Skeletal muscle tissue (tissue), 4 donors: ENCODE measurements around the gene MIP. TPM values are rescaled to one million over a fixed set of nuclear protein-coding genes. Genes with fewer than 3 reads are reported as not detected.
"Not testable (repeated sequence)": the region's sequence is repeated elsewhere in the genome, so short reads cannot be mapped to it uniquely, and the experiment has no call there.

Source experiments
- H3K27ac ChIP-seq: one replicate; pipeline ENCODE4 v1.7.0; 2013; ENCODE audit warnings: mild to moderate bottlenecking, low read depth, low read length, inconsistent platforms
- H3K27me3 ChIP-seq, 3 donors: one replicate each; pipeline ENCODE4 v1.7.0; 2013; ENCODE audit warnings: low read length in 3 of 3; ENCODE audit not compliant: control insufficient read depth in 3 of 3, insufficient read depth in 3 of 3
- H3K36me3 ChIP-seq, 3 donors: one replicate each; pipeline ENCODE4 v1.7.0; 2013; ENCODE audit warnings: low read length in 3 of 3; ENCODE audit not compliant: control insufficient read depth in 3 of 3, insufficient read depth in 3 of 3
- H3K4me1 ChIP-seq, 3 donors: one replicate each; pipeline ENCODE4 v1.7.0; 2013; ENCODE audit warnings: low read length in 3 of 3, mild to moderate bottlenecking in 3 of 3; ENCODE audit not compliant: control insufficient read depth in 3 of 3, insufficient read depth in 3 of 3
- H3K4me3 ChIP-seq, 3 donors: one replicate each; pipeline ENCODE4 v1.7.0; 2013; ENCODE audit warnings: low read length in 3 of 3
- H3K9ac ChIP-seq, 3 donors: one replicate each; pipeline ENCODE4 v1.7.0; 2013; ENCODE audit warnings: low read length in 3 of 3, mild to moderate bottlenecking in 3 of 3, moderate library complexity in 2 of 3, low read depth in 1 of 3
- H3K9me3 ChIP-seq, 3 donors: one replicate each; pipeline ENCODE4 v1.7.0; 2013; ENCODE audit warnings: low read length in 3 of 3; ENCODE audit not compliant: control insufficient read depth in 3 of 3
- total RNA-seq: library from RNA; depleted of rRNA; stranded (reverse); fragments of >200 nt; gene quantifications from one replicate; pipeline ENCODE4 v1.2.3, GENCODE V29; 2014
- donor health status: Osteomylitis.

MIP gene
- total RNA-seq, 1 donor from 2014 or later = not detected

DNA sequence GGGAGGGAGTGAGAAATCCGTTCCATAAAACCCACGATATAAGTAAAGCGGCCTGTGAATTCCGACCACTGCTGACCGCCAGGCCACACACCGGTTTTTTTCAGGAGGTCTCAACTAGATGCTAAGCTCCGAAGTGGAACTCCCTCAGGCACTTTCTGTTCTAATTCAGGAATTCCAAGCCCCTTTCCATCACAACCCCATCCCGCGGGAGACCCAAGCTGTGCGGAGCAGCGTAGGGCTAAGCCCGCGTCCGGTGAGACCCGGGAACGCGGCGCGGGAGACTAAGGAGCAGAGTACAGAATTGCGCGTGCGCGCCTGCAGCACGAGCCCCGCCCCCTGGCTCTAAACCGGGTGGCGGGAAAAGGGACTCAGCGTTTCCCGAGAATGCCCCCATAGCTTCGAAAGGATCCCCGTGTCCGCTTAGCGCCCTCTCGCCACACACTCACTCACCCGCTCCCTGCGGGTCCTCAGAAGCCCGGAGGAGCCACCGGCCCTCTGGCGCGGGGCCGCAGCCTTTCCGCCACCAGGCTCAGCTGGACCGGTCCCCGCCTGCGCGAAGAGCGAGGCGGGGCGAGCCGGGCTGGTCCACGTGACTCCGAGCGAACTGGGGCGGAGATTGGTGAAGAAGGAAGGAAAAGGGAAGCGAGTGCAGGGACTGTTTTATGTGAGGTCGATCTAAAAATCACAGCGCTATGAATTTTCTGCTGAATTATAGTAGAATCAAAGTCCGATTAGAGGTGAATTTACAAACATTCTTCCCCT, 5.4 kb downstream of the MIP start, which contains the start of gene TIMELESS:
Gene TIMELESS, minus strand, starts transcription at position 567 of the 762 bp plus-strand sequence. CDS start 15,256 bp downstream, outside the sequence.
- Histone ChIP-seq H3K9ac (peak within 1 kb of the TSS; percentile 87 to 94 (median 89)), H3K4me1 (peaks cover 2 to 5% (median 3%) of the 10 kb centered on the region in 3 donors), H3K9me3 (no peaks in the 10 kb centered on the region), H3K27ac (peak within 1 kb of the TSS; percentile 84), H3K27me3 (peaks cover 0 to 6% (median 0%) of the 10 kb centered on the region in 3 donors), H3K36me3 (no peaks in the 10 kb centered on the region), H3K4me3 (peak within 1 kb of the TSS; percentile 83 to 93 (median 93))

GRCh38 chr12:56443208-56443607, 11.2 kb downstream of the MIP start:
- H3K27ac ChIP-seq, H3K4me1 ChIP-seq, H3K4me3 ChIP-seq, H3K9me3 ChIP-seq, H3K9ac ChIP-seq, H3K36me3 ChIP-seq, H3K27me3 ChIP-seq: not testable (repeated sequence)

- H3K4me1 ChIP-seq = no peaks in the 10 kb centered on the region
- H3K27ac ChIP-seq = no peak overlapping the region
- H3K36me3 ChIP-seq = no peaks in the 10 kb centered on the region
- H3K9ac ChIP-seq = no peak overlapping the region
- H3K4me3 ChIP-seq = no peak overlapping the region
- no peaks in the 10 kb centered on the region for H3K27me3 ChIP-seq
- no peaks in the 10 kb centered on the region for H3K9me3 ChIP-seq
Measured at GRCh38 chr12:56437430-56438176, 16.9 kb downstream of the MIP start.

- Histone ChIP-seq H3K36me3 (peaks cover 0 to 3% (median 0%) of the 10 kb centered on the region in 3 donors), H3K4me1 (no peaks in the 10 kb centered on the region), H3K4me3 (no peak overlapping the region), H3K27me3 (no peaks in the 10 kb centered on the region), H3K9ac (no peak overlapping the region), H3K9me3 (no peaks in the 10 kb centered on the region), H3K27ac (no peak overlapping the region)
Measured at GRCh38 chr12:56434828-56435227, 19.6 kb downstream of the MIP start.

GRCh38 chr12:56431850-56432249, 22.6 kb downstream of the MIP start:
- Histone ChIP-seq H3K27me3 (no peaks in the 10 kb centered on the region), H3K9me3 (no peaks in the 10 kb centered on the region), H3K36me3 (peaks cover 0 to 10% (median 0%) of the 10 kb centered on the region in 3 donors), H3K4me3 (no peak overlapping the region), H3K27ac (no peak overlapping the region), H3K9ac (no peak overlapping the region), H3K4me1 (no peaks in the 10 kb centered on the region)

- Histone ChIP-seq H3K27ac (no peak overlapping the region), H3K9me3 (no peaks in the 10 kb centered on the region), H3K9ac (no peak overlapping the region), H3K36me3 (peaks cover 0 to 10% (median 0%) of the 10 kb centered on the region in 3 donors), H3K4me1 (no peaks in the 10 kb centered on the region), H3K4me3 (no peak overlapping the region), H3K27me3 (no peaks in the 10 kb centered on the region)
Measured at GRCh38 chr12:56431288-56431687, 23.2 kb downstream of the MIP start.

DNA sequence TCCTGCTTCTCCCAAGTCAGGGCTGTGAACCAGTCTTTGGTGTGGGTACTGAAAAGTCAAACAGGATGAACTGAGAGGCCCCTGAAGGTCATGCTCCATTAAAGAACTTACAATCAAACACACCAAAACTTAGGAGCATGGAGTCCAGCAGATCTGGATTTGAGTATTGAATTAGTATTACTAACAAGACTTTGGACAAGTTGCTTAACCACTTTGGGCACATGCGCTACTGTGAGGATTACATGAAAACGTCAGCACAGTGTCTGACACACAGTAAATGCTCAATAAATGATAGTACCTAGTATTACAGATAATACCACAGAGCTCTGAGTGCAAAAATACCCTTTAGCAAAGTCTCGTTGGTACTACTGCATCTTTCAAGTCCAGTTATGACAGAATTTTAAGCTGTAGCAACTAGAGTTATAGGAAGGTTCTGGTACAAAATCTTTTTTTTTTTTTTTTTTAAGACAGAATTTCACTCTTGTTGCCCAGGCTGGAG, 28.5 kb downstream of the MIP start:
- Histone ChIP-seq H3K27me3 (no peaks in the 10 kb centered on the region), H3K27ac (no peak overlapping the region), H3K36me3 (peaks cover 2 to 24% (median 12%) of the 10 kb centered on the region in 3 donors)

GRCh38 chr12:56425193-56425592, 29.3 kb downstream of the MIP start:
- H3K9ac ChIP-seq = no peak overlapping the region
- H3K27me3 ChIP-seq = no peaks in the 10 kb centered on the region
- no peaks in the 10 kb centered on the region for H3K9me3 ChIP-seq
- no peaks in the 10 kb centered on the region for H3K4me1 ChIP-seq
- no peak overlapping the region for H3K27ac ChIP-seq
- peaks cover 5 to 27% (median 17%) of the 10 kb centered on the region in 3 donors for H3K36me3 ChIP-seq
- H3K4me3 ChIP-seq = no peak overlapping the region

More for the DNA sequence above, 28.5 kb downstream of the MIP start:
- Histone ChIP-seq H3K4me3 (no peak overlapping the region), H3K4me1 (no peaks in the 10 kb centered on the region), H3K9ac (no peak overlapping the region), H3K9me3 (no peaks in the 10 kb centered on the region)

DNA sequence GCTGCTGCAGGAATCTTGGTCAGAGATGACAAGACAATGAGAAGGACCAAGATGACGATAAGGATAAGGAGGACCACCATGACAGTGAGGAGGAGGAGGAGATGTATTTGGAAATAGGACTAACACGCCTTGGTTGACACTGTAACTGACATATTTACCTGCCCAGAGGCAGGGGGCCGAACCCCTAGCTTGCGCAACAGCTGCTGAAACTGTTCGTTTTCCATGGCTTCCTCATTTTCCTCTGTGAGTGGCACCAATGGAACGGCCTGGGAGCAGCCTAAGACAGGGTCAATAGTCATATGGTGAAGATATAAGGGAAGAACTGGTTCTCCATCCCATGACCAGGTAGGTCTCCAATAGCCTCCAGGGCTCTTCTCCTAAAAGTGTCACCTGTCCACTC, 34.0 kb downstream of the MIP start:
- Histone ChIP-seq H3K9ac (no peak overlapping the region), H3K27me3 (no peaks in the 10 kb centered on the region), H3K36me3 (peaks cover 8 to 17% (median 17%) of the 10 kb centered on the region in 3 donors), H3K27ac (no peak overlapping the region), H3K9me3 (no peaks in the 10 kb centered on the region), H3K4me3 (no peak overlapping the region), H3K4me1 (no peaks in the 10 kb centered on the region)

DNA sequence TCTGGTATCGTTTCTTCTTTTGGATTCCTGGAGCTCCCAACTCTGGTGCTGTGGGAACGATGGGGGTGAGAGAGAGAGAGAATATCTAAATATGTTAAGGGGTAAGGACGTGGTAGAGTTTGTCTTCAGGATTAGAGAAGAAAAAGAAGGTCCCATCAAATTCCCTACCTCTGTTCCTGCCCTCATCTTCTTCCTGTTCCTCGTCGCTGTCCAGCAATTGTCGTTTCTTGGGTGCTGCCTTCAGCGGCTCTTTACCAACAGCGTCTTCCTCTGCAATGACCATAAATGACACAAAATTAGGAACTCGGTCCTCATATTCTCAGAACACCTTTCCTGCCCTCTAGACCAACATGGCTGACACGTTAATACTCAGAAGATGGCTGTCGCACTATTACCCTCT, 36.7 kb downstream of the MIP start:
- Histone ChIP-seq H3K9ac (no peak overlapping the region), H3K27me3 (no peaks in the 10 kb centered on the region), H3K36me3 (peaks cover 8 to 10% (median 8%) of the 10 kb centered on the region in 3 donors), H3K4me1 (no peaks in the 10 kb centered on the region), H3K27ac (no peak overlapping the region), H3K4me3 (no peak overlapping the region), H3K9me3 (no peaks in the 10 kb centered on the region)
